Ascending aorta (tissue), 2 donors: ENCODE data around the gene GBE1. TPM values are rescaled to one million over a fixed set of nuclear protein-coding genes. Genes with fewer than 3 reads are reported as not detected.

Experiments
- DNase-seq, 2 donors: peaks; one replicate each; pipeline ENCODE4 v3.0.0-alpha.2; 2019; ENCODE audit warnings: low spot score in 2 of 2
- H3K27ac ChIP-seq, 2 donors: fragments of 200-600 bp; sonication (generic); one replicate each; pipeline ENCODE4 v1.5.1; 2016 to 2017; ENCODE audit warnings: mild to moderate bottlenecking in 1 of 2
- H3K27me3 ChIP-seq: fragments of 200-600 bp; sonication (generic); one replicate; pipeline ENCODE4 v1.5.1; 2017
- H3K36me3 ChIP-seq, 2 donors: fragments of 200-600 bp; sonication (generic); one replicate each; pipeline ENCODE4 v1.5.1; 2016
- H3K4me1 ChIP-seq, 2 donors: fragments of 200-600 bp; sonication (generic); one replicate each; pipeline ENCODE4 v1.5.1; 2016 to 2017; ENCODE audit warnings: mild to moderate bottlenecking in 1 of 2
- H3K4me3 ChIP-seq, 2 donors: fragments of 200-600 bp; sonication (generic); one replicate each; pipeline ENCODE4 v1.5.1; 2016 to 2017; ENCODE audit warnings: mild to moderate bottlenecking in 1 of 2
- H3K9me3 ChIP-seq, 2 donors: fragments of 200-600 bp; sonication (generic); one replicate each; pipeline ENCODE4 v1.5.1; 2016
- CTCF ChIP-seq, 3 experiments: fragments of 200-600 bp in 2 of 3; fragments of 450-650 bp in 1 of 3; sonication (generic) in 2 of 3; IDR thresholded peaks; one replicate each; pipeline ENCODE4 v1.5.1; 2016 to 2019; ENCODE audit warnings: antibody characterized with exemption in 3 of 3, mild to moderate bottlenecking in 1 of 3, moderate library complexity in 1 of 3
- intact Hi-C: fragments of 100-400 bp; cut with DNase I; formaldehyde crosslinking; loops from one replicate; pipeline ENCODE4 v1.15.1; 2023
- total RNA-seq: library from RNA; depleted of rRNA; stranded (reverse); fragments of >200 nt; gene quantifications from one replicate; pipeline ENCODE4 v1.1.0, GENCODE V29; 2016

The GBE1 gene
- total RNA-seq, 1 donor from 2014 or later = 20.8 TPM

- DNase-seq = no peak
- Histone ChIP-seq H3K4me3 (no peak overlapping the region), H3K27me3 (no peaks in the 10 kb centered on the region), H3K9me3 (no peaks in the 10 kb centered on the region), H3K4me1 (no peaks in the 10 kb centered on the region), H3K36me3 (peaks cover 2 to 4% of the 10 kb centered on the region in 2 donors), H3K27ac (no peak overlapping the region)
- intact Hi-C loops = no loop called here
- TF ChIP-seq CTCF (IDR thresholded peaks at IDR 0.05) = no peak
These were observed 220.7 kb downstream of the GBE1 start for GRCh38 chr3:81540787-81541186.

GRCh38 chr3:81531846-81532245 is 229.6 kb downstream of the GBE1 start:
- Histone ChIP-seq H3K27ac (no peak overlapping the region), H3K4me3 (no peak overlapping the region), H3K9me3 (no peaks in the 10 kb centered on the region), H3K36me3 (peaks cover 37 to 65% of the 10 kb centered on the region in 2 donors), H3K27me3 (no peaks in the 10 kb centered on the region), H3K4me1 (no peaks in the 10 kb centered on the region)
- intact Hi-C loops = no loop called here
- TF ChIP-seq CTCF (IDR thresholded peaks at IDR 0.05) = no peak
- DNase-seq = no peak

- Histone ChIP-seq H3K4me3 (no peak overlapping the region), H3K36me3 (peaks cover 37 to 65% of the 10 kb centered on the region in 2 donors), H3K27me3 (no peaks in the 10 kb centered on the region), H3K27ac (no peak overlapping the region), H3K4me1 (no peaks in the 10 kb centered on the region), H3K9me3 (no peaks in the 10 kb centered on the region)
- no peak for DNase-seq
- no peak for TF ChIP-seq CTCF (IDR thresholded peaks at IDR 0.05)
- intact Hi-C loops = no loop called here
These were observed 230.2 kb downstream of the GBE1 start for GRCh38 chr3:81531263-81531662.

- Histone ChIP-seq H3K9me3 (no peaks in the 10 kb centered on the region), H3K36me3 (peaks cover 34 to 59% of the 10 kb centered on the region in 2 donors), H3K4me3 (no peak overlapping the region), H3K27me3 (no peaks in the 10 kb centered on the region), H3K4me1 (no peaks in the 10 kb centered on the region), H3K27ac (no peak overlapping the region)
- intact Hi-C loops = no loop called here
- no peak for DNase-seq
- no peak for TF ChIP-seq CTCF (IDR thresholded peaks at IDR 0.05)
These were observed 231.1 kb downstream of the GBE1 start for GRCh38 chr3:81530180-81530939.

- Histone ChIP-seq H3K4me3 (no peak overlapping the region), H3K27me3 (no peaks in the 10 kb centered on the region), H3K4me1 (no peaks in the 10 kb centered on the region), H3K36me3 (no peaks in the 10 kb centered on the region), H3K9me3 (no peaks in the 10 kb centered on the region), H3K27ac (no peak overlapping the region)
- no peak for TF ChIP-seq CTCF (IDR thresholded peaks at IDR 0.05)
- intact Hi-C loops = no loop called here
- DNase-seq = no peak
These were observed 239.6 kb downstream of the GBE1 start for GRCh38 chr3:81521855-81522254.
